ENCODE results near the gene CABP1. TPM values are rescaled to one million over a fixed set of nuclear protein-coding genes. Genes with fewer than 3 reads are reported as not detected.

Gene CABP1
- total RNA-seq, 1 donor from 2014 or later: not detected

- Mint-ChIP-seq H3K4me3 (no peak overlapping the region), H3K36me3 (ENCODE audit: low read depth) (no peaks in the 10 kb centered on the region), H3K4me1 (ENCODE audit: low read depth) (peaks cover 19% of the 10 kb centered on the region), H3K9me3 (no peaks in the 10 kb centered on the region), H3K27ac (no peak overlapping the region), H3K27me3 (ENCODE audit: insufficient read depth) (peaks cover 52% of the 10 kb centered on the region)
- DNase-seq (ENCODE audit: low spot score): no peak
- intact Hi-C loops (cut with micrococcal nuclease): loop anchor here (1.0 to 10.0 kb wide), 6 partner anchors 209 to 466 kb away; partner anchors contain the start of genes PLA2G1B and SPPL3
Observed at GRCh38 chr12:120646044-120646443, 5.6 kb downstream of the CABP1 start.

- intact Hi-C loops (cut with micrococcal nuclease): loop anchor here (1.0 to 10.0 kb wide), 8 partner anchors 39 to 465 kb away; partner anchors contain the start of genes ACADS, PLA2G1B and SPPL3
Observed at GRCh38 chr12:120647375-120647755, 6.9 kb downstream of the CABP1 start.

GRCh38 chr12:120649442-120650232 lies 9.2 kb downstream of the CABP1 start:
- H3K27me3 Mint-ChIP-seq (ENCODE audit: insufficient read depth): peaks cover 54% of the 10 kb centered on the region
- intact Hi-C loops (cut with micrococcal nuclease): loop anchor here (1.0 to 10.0 kb wide), 8 partner anchors 8 to 463 kb away; partner anchors contain the start of genes COX6A1, PLA2G1B and SPPL3
- H3K4me1 Mint-ChIP-seq (ENCODE audit: low read depth): peaks cover 15% of the 10 kb centered on the region

More at GRCh38 chr12:120647375-120647755, 6.9 kb downstream of the CABP1 start:
- Mint-ChIP-seq H3K27me3 (ENCODE audit: insufficient read depth) (peaks cover 51% of the 10 kb centered on the region), H3K9me3 (no peaks in the 10 kb centered on the region), H3K27ac (no peak overlapping the region), H3K4me3 (no peak overlapping the region), H3K4me1 (ENCODE audit: low read depth) (peaks cover 15% of the 10 kb centered on the region), H3K36me3 (ENCODE audit: low read depth) (no peaks in the 10 kb centered on the region)
- DNase-seq (ENCODE audit: low spot score): no peak

GRCh38 chr12:120650233-120650690 lies 9.8 kb downstream of the CABP1 start:
- intact Hi-C loops (cut with micrococcal nuclease): no loop called here
- Mint-ChIP-seq H3K27ac (no peak overlapping the region), H3K27me3 (ENCODE audit: insufficient read depth) (peaks cover 50% of the 10 kb centered on the region), H3K9me3 (no peaks in the 10 kb centered on the region), H3K4me1 (ENCODE audit: low read depth) (peaks cover 15% of the 10 kb centered on the region), H3K4me3 (no peak overlapping the region), H3K36me3 (ENCODE audit: low read depth) (no peaks in the 10 kb centered on the region)
- no peak for DNase-seq (ENCODE audit: low spot score)

More at GRCh38 chr12:120649442-120650232, 9.2 kb downstream of the CABP1 start:
- Mint-ChIP-seq H3K36me3 (ENCODE audit: low read depth) (no peaks in the 10 kb centered on the region), H3K9me3 (no peaks in the 10 kb centered on the region), H3K27ac (no peak overlapping the region), H3K4me3 (no peak overlapping the region)
- DNase-seq (ENCODE audit: low spot score): no peak

- intact Hi-C loops (cut with micrococcal nuclease): no loop called here
- Mint-ChIP-seq H3K27ac (no peak overlapping the region), H3K27me3 (ENCODE audit: insufficient read depth) (peaks cover 49% of the 10 kb centered on the region), H3K4me1 (ENCODE audit: low read depth) (peaks cover 12% of the 10 kb centered on the region), H3K9me3 (no peaks in the 10 kb centered on the region), H3K36me3 (ENCODE audit: low read depth) (no peaks in the 10 kb centered on the region), H3K4me3 (no peak overlapping the region)
- no peak for DNase-seq (ENCODE audit: low spot score)
Observed at GRCh38 chr12:120651821-120652220, 11.4 kb downstream of the CABP1 start.

GRCh38 chr12:120652656-120653435 lies 12.4 kb downstream of the CABP1 start:
- Mint-ChIP-seq H3K4me3 (no peak overlapping the region), H3K27me3 (ENCODE audit: insufficient read depth) (peaks cover 49% of the 10 kb centered on the region), H3K9me3 (no peaks in the 10 kb centered on the region), H3K36me3 (ENCODE audit: low read depth) (no peaks in the 10 kb centered on the region), H3K4me1 (ENCODE audit: low read depth) (peaks cover 8% of the 10 kb centered on the region), H3K27ac (no peak overlapping the region)
- DNase-seq (ENCODE audit: low spot score): no peak
- intact Hi-C loops (cut with micrococcal nuclease): no loop called here

- no peaks in the 10 kb centered on the region for H3K36me3 Mint-ChIP-seq (ENCODE audit: low read depth)
- no peak overlapping the region for H3K27ac Mint-ChIP-seq
- DNase-seq (ENCODE audit: low spot score): no peak
- H3K9me3 Mint-ChIP-seq: no peaks in the 10 kb centered on the region
- H3K4me1 Mint-ChIP-seq (ENCODE audit: low read depth): peaks cover 8% of the 10 kb centered on the region
- peaks cover 46% of the 10 kb centered on the region for H3K27me3 Mint-ChIP-seq (ENCODE audit: insufficient read depth)
- no peak overlapping the region for H3K4me3 Mint-ChIP-seq
- intact Hi-C loops (cut with micrococcal nuclease): no loop called here
Observed at GRCh38 chr12:120653611-120654010, 13.2 kb downstream of the CABP1 start.

- Mint-ChIP-seq H3K4me1 (ENCODE audit: low read depth) (no peaks in the 10 kb centered on the region), H3K36me3 (ENCODE audit: low read depth) (no peaks in the 10 kb centered on the region), H3K27me3 (ENCODE audit: insufficient read depth) (peaks cover 36% of the 10 kb centered on the region), H3K27ac (no peak overlapping the region), H3K4me3 (no peak overlapping the region), H3K9me3 (no peaks in the 10 kb centered on the region)
- intact Hi-C loops (cut with micrococcal nuclease): no loop called here
- no peak for DNase-seq (ENCODE audit: low spot score)
Observed at GRCh38 chr12:120654656-120655055, 14.2 kb downstream of the CABP1 start.

- Mint-ChIP-seq H3K27me3 (ENCODE audit: insufficient read depth) (peaks cover 24% of the 10 kb centered on the region), H3K9me3 (no peaks in the 10 kb centered on the region), H3K4me1 (ENCODE audit: low read depth) (no peaks in the 10 kb centered on the region), H3K4me3 (no peak overlapping the region), H3K27ac (no peak overlapping the region), H3K36me3 (ENCODE audit: low read depth) (no peaks in the 10 kb centered on the region)
- intact Hi-C loops (cut with micrococcal nuclease): no loop called here
- DNase-seq (ENCODE audit: low spot score): no peak
Observed at GRCh38 chr12:120656008-120656407, 15.6 kb downstream of the CABP1 start.

- Mint-ChIP-seq H3K36me3 (ENCODE audit: low read depth) (no peaks in the 10 kb centered on the region), H3K27me3 (ENCODE audit: insufficient read depth) (peaks cover 6% of the 10 kb centered on the region), H3K27ac (no peak overlapping the region), H3K9me3 (no peaks in the 10 kb centered on the region), H3K4me1 (ENCODE audit: low read depth) (no peaks in the 10 kb centered on the region), H3K4me3 (no peak overlapping the region)
- intact Hi-C loops (cut with micrococcal nuclease): no loop called here
- DNase-seq (ENCODE audit: low spot score): no peak
Observed at GRCh38 chr12:120658286-120659150, 18.1 kb downstream of the CABP1 start.

GRCh38 chr12:120659151-120659525 lies 18.7 kb downstream of the CABP1 start:
- Mint-ChIP-seq H3K27ac (no peak overlapping the region), H3K36me3 (ENCODE audit: low read depth) (no peaks in the 10 kb centered on the region), H3K4me1 (ENCODE audit: low read depth) (no peaks in the 10 kb centered on the region), H3K27me3 (ENCODE audit: insufficient read depth) (peaks cover under 1% of the 10 kb centered on the region), H3K9me3 (no peaks in the 10 kb centered on the region), H3K4me3 (no peak overlapping the region)
- intact Hi-C loops (cut with micrococcal nuclease): no loop called here
- DNase-seq (ENCODE audit: low spot score): no peak

- DNase-seq (ENCODE audit: low spot score): no peak
- no peak overlapping the region for H3K27ac Mint-ChIP-seq
- no peak overlapping the region for H3K4me3 Mint-ChIP-seq
- peaks cover 2% of the 10 kb centered on the region for H3K27me3 Mint-ChIP-seq (ENCODE audit: insufficient read depth)
- intact Hi-C loops (cut with micrococcal nuclease): no loop called here
- H3K9me3 Mint-ChIP-seq: no peaks in the 10 kb centered on the region
- H3K4me1 Mint-ChIP-seq (ENCODE audit: low read depth): no peaks in the 10 kb centered on the region
- no peaks in the 10 kb centered on the region for H3K36me3 Mint-ChIP-seq (ENCODE audit: low read depth)
Observed at GRCh38 chr12:120661432-120661831, 21.0 kb downstream of the CABP1 start.

All from activated T-helper 1 cell treated with anti-CD3 and anti-CD28 coated beads, Interleukin-12 subunit alpha, Interleukin-12 subunit beta, Interleukin-2, Interleukin-4 antibody, amounts not matched to agents 30 ng/mL and 10 ng/mL and 1 ng/mL, durations not matched to agents 14 hours and 24 hours and 36 hours (primary cell).